SKM-1 treated with dmso at 0.1 percent for 144 hours (cell line): ENCODE data around the gene TRIM72.
"Not testable (repeated sequence)": the region's sequence is repeated elsewhere in the genome, so short reads cannot be mapped to it uniquely, and the experiment has no call there.

Source experiments
- DNase-seq: peaks from one replicate; lab custom pipeline; 2025; ENCODE audit not compliant: unreplicated experiment; lab: John Stamatoyannopoulos, UW

TRIM72 gene

DNA sequence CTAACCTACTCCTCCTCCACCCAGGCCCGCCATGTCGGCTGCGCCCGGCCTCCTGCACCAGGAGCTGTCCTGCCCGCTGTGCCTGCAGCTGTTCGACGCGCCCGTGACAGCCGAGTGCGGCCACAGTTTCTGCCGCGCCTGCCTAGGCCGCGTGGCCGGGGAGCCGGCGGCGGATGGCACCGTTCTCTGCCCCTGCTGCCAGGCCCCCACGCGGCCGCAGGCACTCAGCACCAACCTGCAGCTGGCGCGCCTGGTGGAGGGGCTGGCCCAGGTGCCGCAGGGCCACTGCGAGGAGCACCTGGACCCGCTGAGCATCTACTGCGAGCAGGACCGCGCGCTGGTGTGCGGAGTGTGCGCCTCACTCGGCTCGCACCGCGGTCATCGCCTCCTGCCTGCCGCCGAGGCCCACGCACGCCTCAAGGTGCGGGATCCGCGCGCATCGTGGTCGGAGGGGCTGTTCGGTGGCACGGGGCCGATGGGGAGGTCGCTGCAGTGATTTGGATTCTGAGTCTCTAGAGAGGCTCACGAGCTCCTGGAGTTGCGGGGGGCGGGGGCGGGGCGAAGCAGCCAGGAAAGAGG lies 878 bp downstream of the TRIM72 start:
- DNase-seq = no peak

GRCh38 chr16:31215287-31216162 lies 1.6 kb downstream of the TRIM72 start:
- DNase-seq = no peak

DNA sequence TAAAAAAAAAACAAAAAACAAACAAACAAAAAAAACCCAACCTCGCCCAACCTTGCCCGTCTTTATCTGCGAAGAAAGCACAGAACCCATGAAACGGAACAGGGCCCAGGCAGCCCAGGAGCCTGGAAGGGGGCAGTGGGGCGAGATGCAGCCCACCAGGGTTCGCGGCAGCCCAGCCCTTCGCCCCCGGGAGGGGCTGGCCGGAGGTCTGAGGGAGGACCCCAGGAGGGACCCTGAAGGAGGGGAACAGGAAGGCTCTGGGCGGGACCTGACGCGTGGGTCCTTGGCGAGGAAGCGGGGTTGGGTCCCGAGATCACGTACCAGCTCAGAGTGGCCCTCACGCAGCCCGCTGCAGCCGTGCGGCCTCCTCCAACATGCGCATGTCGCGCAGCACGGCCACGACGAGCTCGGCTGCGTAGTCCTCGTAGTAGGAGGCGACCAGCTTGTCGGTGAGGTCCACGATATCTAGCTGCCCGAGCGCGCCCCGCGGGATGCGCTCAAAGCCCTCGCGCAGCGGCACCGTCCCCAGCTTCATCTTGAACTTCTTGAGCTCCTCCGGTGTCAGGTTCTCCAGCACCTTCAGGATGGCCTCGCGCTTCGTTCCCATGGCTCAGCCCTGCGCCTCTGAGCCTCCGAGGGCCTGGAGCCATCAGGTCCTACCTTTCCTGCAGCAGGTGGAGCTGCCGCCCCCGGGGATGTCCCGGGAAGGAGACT lies 2.7 kb downstream of the TRIM72 start, which contains the start of gene PYDC1:
PYDC1 (minus strand) TSS at position 714 of the 714 bp plus-strand sequence; CDS start at position 607, 107 bp downstream.
- DNase-seq = no peak

DNA sequence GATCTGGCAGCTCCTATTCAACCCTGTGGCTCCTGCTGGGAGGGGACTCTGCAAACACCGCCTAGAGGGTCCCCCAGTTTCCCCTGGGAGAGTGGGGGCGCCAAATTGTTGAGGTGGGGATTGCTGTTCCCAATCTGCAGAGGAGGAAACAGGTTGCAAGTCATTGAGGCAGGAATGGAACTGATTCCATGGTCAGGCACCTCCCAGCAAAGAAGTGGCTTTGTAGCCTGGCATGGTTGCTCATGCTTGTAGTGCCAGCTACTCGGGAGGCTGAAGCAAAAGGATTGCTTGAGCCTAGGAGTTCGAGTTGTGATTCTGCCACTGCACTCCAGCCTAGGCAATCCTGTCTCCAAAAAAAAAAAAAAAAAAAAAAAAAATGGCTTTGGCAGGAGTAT lies 3.2 kb downstream of the TRIM72 start:
- no peak for DNase-seq

- no peak for DNase-seq
Measured at GRCh38 chr16:31219154-31219741, 5.3 kb downstream of the TRIM72 start.

GRCh38 chr16:31221357-31222160 lies 7.6 kb downstream of the TRIM72 start:
- no peak for DNase-seq

GRCh38 chr16:31223044-31223443 lies 9.1 kb downstream of the TRIM72 start:
- no peak for DNase-seq

GRCh38 chr16:31224092-31224955 lies 10.4 kb downstream of the TRIM72 start:
- DNase-seq = no peak

- no peak for DNase-seq
Measured at GRCh38 chr16:31225193-31225592, 11.3 kb downstream of the TRIM72 start.

- DNase-seq = no peak
Measured at GRCh38 chr16:31228206-31228605, 14.3 kb downstream of the TRIM72 start.

DNA sequence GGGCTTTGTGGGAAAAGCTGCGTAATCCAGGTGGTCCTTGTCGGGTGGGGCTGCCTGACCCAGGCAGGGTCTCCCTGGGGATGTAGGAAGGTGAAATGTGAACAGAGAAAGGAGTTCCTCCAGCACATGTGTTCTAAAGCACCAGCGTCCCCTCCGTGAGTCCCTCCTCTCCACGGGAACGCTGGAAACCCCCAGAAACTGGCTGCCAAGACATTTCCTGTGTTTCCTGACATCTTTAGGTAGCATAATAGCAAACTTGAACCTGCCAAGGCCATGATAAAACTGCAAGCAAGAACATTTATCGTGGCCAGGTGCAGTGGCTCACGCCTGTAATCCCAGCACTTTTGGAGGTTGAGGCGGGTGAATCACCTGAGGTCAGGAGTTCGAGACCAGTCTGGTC lies 15.6 kb downstream of the TRIM72 start:
- DNase-seq = no peak

GRCh38 chr16:31238041-31238440 lies 24.1 kb downstream of the TRIM72 start:
- no peak for DNase-seq

DNA sequence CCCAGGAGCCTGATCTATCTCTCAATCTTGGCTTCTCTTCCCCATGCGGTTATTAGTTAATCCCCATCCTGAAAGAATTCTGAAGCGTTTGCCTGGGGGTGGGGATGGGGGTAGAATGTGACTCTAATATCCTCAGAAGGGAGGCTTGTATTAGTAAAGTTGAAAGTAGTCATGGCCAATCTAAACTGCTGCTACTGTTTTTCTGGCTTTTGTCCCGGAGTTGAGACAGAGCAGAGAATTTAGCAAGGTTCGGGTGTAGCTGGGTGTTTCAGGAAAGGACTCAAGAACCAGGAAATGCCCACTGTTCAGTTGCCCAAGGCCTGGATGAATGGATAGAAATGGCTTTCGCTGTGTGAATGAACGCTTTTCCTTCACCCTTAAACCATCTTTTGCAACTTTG lies 28.3 kb downstream of the TRIM72 start:
- peak; percentile 13 for DNase-seq

DNA sequence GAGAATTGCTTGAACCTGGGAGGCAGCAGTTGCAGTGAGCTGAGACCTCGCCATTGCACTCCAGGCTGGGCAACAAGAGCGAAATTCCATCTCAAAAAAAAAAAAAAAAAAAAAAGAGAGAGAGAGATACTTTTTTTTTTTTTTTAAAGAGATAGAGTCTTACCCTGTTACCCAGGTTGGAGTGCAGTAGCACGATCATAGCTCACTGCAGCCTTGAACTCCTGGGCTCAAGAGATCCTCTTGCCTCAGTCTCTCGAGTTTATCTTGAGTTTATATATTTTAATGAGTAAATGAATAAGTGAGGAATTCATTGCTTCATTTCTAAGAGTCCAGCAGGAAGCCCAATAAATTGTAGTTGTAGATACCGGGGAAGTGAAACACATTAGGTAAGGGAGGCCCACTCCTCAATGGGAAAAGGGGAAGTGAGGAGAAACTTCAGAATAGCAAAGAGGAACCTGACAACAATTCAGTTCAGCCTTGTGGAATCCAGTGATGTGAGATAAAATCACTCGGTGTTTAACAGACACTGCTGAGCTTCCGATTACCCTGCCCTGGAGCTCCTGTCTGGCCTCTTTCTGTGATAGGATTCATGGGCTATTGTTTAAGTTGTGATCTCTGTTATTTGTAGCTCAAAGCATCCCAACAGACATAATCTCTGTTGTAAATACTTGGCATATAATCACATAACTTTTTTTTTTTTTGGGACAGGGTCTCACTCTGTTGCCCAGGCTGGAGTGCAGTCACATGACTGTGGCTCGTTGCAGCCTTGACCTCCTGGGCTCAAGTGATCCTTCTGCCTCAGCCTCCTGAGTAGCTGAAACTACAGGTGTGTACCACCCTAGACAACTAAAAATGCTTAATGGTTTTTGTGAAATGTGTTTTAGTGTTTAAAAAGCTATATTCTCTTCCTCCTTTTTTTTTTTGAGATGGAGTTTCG lies 30.1 kb downstream of the TRIM72 start:
- peak; percentile 94 for DNase-seq

GRCh38 chr16:31245598-31245997 lies 31.7 kb downstream of the TRIM72 start:
- not testable (repeated sequence) for DNase-seq

DNA sequence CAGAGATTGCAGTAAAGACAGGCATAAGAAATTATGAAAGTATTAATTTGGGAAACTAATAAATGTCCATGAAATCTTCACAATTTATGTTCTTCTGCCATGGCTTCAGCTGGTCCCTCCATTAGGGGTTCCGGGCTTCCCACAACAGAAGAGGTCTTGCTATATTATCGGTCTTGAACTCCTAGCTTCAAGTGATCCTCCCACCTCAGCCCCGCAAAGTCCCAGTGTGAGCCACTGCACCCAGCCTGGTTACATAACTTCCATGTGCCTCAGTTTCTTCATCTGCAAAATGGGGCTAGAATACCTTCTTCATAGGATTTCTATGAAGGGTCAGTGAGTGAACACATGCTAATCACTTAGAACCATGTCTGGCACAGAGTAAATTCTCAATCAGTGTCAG lies 32.4 kb downstream of the TRIM72 start:
- DNase-seq = no peak

GRCh38 chr16:31248344-31248743 lies 34.4 kb downstream of the TRIM72 start:
- DNase-seq = no peak

- DNase-seq = no peak
Measured at GRCh38 chr16:31250782-31251384, 37.0 kb downstream of the TRIM72 start.
